Esophagus muscularis mucosa (tissue), 4 donors: ENCODE results near the gene CSNK2A2. TPM values are rescaled to one million over a fixed set of nuclear protein-coding genes. Genes with fewer than 3 reads are reported as not detected.

ENCODE experiments used
- DNase-seq: peaks from one replicate; pipeline ENCODE4 v3.0.0-alpha.2; 2017; ENCODE audit errors: extremely low spot score
- H3K27ac ChIP-seq, 4 donors: fragments of 200-600 bp; sonication (generic); replicated peaks in 1 of 4; 1 replicate in 3 of 4; 2 replicates in 1 of 4; pipeline ENCODE4 v1.5.1; 2016 to 2019; ENCODE audit warnings: mild to moderate bottlenecking in 1 of 4
- H3K27me3 ChIP-seq, 4 donors: fragments of 200-600 bp; sonication (generic); one replicate each; pipeline versions ENCODE4 v1.5.1 to v1.6.0; 2016 to 2019
- H3K36me3 ChIP-seq, 4 donors: fragments of 200-600 bp; sonication (generic); one replicate each; pipeline ENCODE4 v1.5.1; 2016 to 2019
- H3K4me1 ChIP-seq, 4 donors: fragments of 200-600 bp; sonication (generic); one replicate each; pipeline ENCODE4 v1.5.1; 2016 to 2019
- H3K4me3 ChIP-seq, 4 donors: fragments of 200-600 bp; sonication (generic); 1 replicate in 2 of 4; 2 replicates in 2 of 4; pipeline ENCODE4 v1.5.1; 2016 to 2019; ENCODE audit warnings: mild to moderate bottlenecking in 4 of 4, moderate library complexity in 1 of 4
- H3K9me3 ChIP-seq, 4 donors: fragments of 200-600 bp; sonication (generic); 1 replicate in 3 of 4; 2 replicates in 1 of 4; pipeline ENCODE4 v1.5.1; 2016 to 2019
- CTCF ChIP-seq, 3 experiments: fragments of 200-600 bp in 2 of 3; fragments of 450-650 bp in 1 of 3; sonication (generic) in 2 of 3; IDR thresholded peaks; one replicate each; pipeline ENCODE4 v1.5.1; 2017 to 2019; ENCODE audit warnings: antibody characterized with exemption in 3 of 3, mild to moderate bottlenecking in 2 of 3, moderate library complexity in 1 of 3
- EP300 ChIP-seq: sonication (generic); formaldehyde crosslinking; IDR thresholded peaks from one replicate; pipeline ENCODE4 v1.6.1; 2017; ENCODE audit warnings: antibody characterized with exemption
- POLR2A ChIP-seq: fragments of 450-650 bp; IDR thresholded peaks from one replicate; pipeline ENCODE4 v1.6.1; 2017; ENCODE audit warnings: antibody characterized with exemption, moderate library complexity, mild to moderate bottlenecking, low read depth
- POLR2AphosphoS5 ChIP-seq, 2 donors: sonication (generic); formaldehyde crosslinking; IDR thresholded peaks; one replicate each; pipeline ENCODE4 v1.6.1; 2017; ENCODE audit warnings: antibody characterized with exemption in 2 of 2
- WGBS: methylation state at CpG from one replicate; pipeline ENCODE4 v1.1.5; 2018; 5-methylcytosine and 5-hydroxymethylcytosine counted together
- intact Hi-C: fragments of 100-400 bp; cut with DNase I; formaldehyde crosslinking; loops from one replicate; pipeline ENCODE4 v1.15.1; 2023
- total RNA-seq, 4 donors: library from RNA; depleted of rRNA; stranded (reverse); fragments of >200 nt; gene quantifications; one replicate each; pipeline versions ENCODE4 v1.1.0 to v1.2.1, GENCODE V29; 2016

CSNK2A2 gene
- total RNA-seq, 4 donors from 2014 or later = 37.1 to 56.5 (median 42.7) TPM

GRCh38 chr16:58187665-58188421 is 10.1 kb downstream of the CSNK2A2 start:
- H3K36me3 ChIP-seq = peaks cover 16 to 93% (median 67%) of the 10 kb centered on the region in 4 donors
- 58% methylated on average over 10 of the region's 10 CpGs for WGBS
- no peaks in the 10 kb centered on the region for H3K9me3 ChIP-seq
- no peaks in the 10 kb centered on the region for H3K27me3 ChIP-seq
- H3K4me3 ChIP-seq = peak overlapping the region in 1 of 4 donors; percentile 7
- peaks cover 15 to 25% (median 21%) of the 10 kb centered on the region in 4 donors for H3K4me1 ChIP-seq
- intact Hi-C loops = no loop called here
- DNase-seq = no peak
- H3K27ac ChIP-seq = peak overlapping the region; percentile 59 to 68 (median 63)
- TF ChIP-seq EP300 = no peak
- TF ChIP-seq POLR2A = no peak
- no peak for TF ChIP-seq POLR2AphosphoS5 (IDR thresholded peaks at IDR 0.05)
- TF ChIP-seq CTCF (IDR thresholded peaks at IDR 0.05) = no peak

DNA sequence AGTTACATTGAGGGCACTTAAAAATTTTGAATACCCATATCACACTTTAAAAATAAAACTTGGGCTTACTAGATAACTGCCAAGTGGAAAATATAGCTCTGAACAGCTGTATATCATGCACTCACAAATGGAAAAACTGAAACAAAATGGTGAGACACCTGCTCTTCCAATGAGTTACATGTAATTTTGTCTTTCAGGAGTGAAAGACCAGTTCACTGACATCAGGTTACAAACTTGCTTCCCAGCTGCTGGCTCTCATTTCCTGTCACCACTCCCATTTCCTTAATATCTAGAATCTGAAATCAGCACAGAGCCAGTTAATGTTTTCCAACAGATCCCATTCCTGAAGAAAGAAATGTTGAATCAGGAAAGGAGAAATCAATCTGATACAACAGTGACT is 10.8 kb downstream of the CSNK2A2 start:
- H3K4me1 ChIP-seq = peaks cover 15 to 25% (median 21%) of the 10 kb centered on the region in 4 donors
- no peaks in the 10 kb centered on the region for H3K9me3 ChIP-seq
- intact Hi-C loops = no loop called here
- no peaks in the 10 kb centered on the region for H3K27me3 ChIP-seq
- H3K27ac ChIP-seq = peak overlapping the region in 3 of 4 donors; percentile 59 to 68 (median 65)
- peaks cover 20 to 92% (median 64%) of the 10 kb centered on the region in 4 donors for H3K36me3 ChIP-seq
- H3K4me3 ChIP-seq = no peak overlapping the region
- DNase-seq = no peak
- no peak for TF ChIP-seq CTCF (IDR thresholded peaks at IDR 0.05)
- TF ChIP-seq POLR2AphosphoS5 (IDR thresholded peaks at IDR 0.05) = no peak

DNA sequence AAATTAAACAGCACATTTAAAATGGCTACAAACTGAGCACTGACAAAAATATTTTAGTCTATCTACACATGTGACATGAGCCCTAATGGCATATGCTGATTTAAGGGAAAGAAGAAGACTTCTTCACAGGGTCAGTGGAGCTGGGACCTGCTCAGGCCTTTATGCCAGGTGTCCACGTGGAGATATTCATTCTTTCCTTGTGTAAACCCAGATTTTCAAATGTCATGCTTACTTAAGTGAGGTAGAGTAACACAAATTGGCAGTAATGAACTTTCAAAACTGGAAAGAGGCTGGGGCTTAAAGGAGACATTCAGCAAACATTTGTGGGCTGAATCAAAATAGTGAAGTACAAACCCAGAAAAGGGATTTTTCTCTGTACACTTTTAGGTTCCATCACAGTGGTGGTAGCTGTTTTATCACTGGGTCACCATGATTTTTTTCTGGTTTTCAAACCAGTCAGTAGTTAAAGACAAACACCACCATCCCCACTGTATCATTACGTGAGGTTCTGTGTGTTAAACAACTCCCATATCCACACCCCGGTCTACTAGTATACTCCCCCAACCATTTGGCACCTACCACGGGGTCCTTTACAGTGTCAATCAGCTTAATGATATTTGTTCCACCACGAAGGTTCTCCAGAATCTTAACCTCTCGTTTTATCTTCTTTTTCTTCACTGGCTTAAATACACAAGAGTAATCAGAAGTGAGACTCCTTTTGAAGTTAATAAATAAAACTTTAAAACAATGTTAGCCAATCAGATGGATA is 11.5 kb downstream of the CSNK2A2 start:
- Histone ChIP-seq H3K4me3 (no peak overlapping the region), H3K27ac (no peak overlapping the region), H3K36me3 (peaks cover 20 to 84% (median 62%) of the 10 kb centered on the region in 4 donors), H3K4me1 (peaks cover 15 to 25% (median 21%) of the 10 kb centered on the region in 4 donors), H3K27me3 (no peaks in the 10 kb centered on the region), H3K9me3 (no peaks in the 10 kb centered on the region)
- intact Hi-C loops = no loop called here
- 74% methylated on average over 6 of the region's 6 CpGs for WGBS
- TF ChIP-seq EP300 (no peak), CTCF (IDR thresholded peaks at IDR 0.05) (no peak), POLR2A (no peak), POLR2AphosphoS5 (IDR thresholded peaks at IDR 0.05) (no peak)
- DNase-seq = no peak

- no peak overlapping the region for H3K27ac ChIP-seq
- DNase-seq = no peak
- H3K9me3 ChIP-seq = no peaks in the 10 kb centered on the region
- no peak overlapping the region for H3K4me3 ChIP-seq
- H3K36me3 ChIP-seq = peaks cover 7 to 69% (median 29%) of the 10 kb centered on the region in 4 donors
- TF ChIP-seq POLR2AphosphoS5 (IDR thresholded peaks at IDR 0.05) = no peak
- TF ChIP-seq POLR2A = no peak
- no peak for TF ChIP-seq CTCF (IDR thresholded peaks at IDR 0.05)
- no peak for TF ChIP-seq EP300
- no peaks in the 10 kb centered on the region for H3K27me3 ChIP-seq
- peaks cover 7 to 14% (median 12%) of the 10 kb centered on the region in 4 donors for H3K4me1 ChIP-seq
- intact Hi-C loops = no loop called here
- 86% methylated on average over 1 of the region's 1 CpG for WGBS
These were observed 20.6 kb downstream of the CSNK2A2 start for GRCh38 chr16:58177353-58177710.
